Measurements from ENCODE around the gene GRIP2.
A peak's percentile ranks its signal among the peaks of the same experiment; 100 is the strongest.

The GRIP2 gene

DNA sequence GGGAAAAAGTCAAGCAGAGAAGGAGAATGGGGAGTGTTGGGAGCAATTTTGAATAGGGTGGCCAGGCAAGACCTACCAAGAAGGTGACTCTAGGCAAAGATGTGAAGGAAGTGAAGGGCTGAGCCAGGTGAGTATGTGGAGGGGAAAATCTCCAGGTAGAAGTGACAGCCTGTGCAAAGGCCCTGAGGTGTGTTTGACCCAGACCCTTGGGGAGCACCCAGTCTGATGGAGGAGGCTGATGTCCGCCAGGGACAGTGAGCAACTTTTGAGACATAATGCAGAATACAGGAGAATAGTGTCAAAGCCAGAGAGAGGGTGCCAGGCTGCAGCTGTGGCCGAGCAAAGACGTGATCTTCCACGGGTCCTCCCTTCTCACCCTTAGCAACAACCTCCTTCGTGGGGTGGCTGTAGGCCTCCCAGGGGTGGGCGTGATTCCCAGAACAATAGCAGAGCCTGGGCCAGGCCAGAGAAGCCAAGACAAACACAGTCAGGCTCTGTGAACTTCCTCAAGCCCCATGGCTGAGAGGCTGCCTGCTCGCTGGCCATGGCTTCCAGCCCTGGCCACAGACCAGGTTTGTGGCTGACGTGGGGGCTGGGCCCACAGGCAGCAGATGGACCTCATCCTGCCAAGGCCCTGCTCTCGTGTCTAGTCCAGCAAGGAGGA, 79.7 kb downstream of the GRIP2 start:
- TF ChIP-seq, protein P1, sequence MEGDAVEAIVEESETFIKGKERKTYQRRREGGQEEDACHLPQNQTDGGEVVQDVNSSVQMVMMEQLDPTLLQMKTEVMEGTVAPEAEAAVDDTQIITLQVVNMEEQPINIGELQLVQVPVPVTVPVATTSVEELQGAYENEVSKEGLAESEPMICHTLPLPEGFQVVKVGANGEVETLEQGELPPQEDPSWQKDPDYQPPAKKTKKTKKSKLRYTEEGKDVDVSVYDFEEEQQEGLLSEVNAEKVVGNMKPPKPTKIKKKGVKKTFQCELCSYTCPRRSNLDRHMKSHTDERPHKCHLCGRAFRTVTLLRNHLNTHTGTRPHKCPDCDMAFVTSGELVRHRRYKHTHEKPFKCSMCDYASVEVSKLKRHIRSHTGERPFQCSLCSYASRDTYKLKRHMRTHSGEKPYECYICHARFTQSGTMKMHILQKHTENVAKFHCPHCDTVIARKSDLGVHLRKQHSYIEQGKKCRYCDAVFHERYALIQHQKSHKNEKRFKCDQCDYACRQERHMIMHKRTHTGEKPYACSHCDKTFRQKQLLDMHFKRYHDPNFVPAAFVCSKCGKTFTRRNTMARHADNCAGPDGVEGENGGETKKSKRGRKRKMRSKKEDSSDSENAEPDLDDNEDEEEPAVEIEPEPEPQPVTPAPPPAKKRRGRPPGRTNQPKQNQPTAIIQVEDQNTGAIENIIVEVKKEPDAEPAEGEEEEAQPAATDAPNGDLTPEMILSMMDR (IDR thresholded peaks at IDR 0.05; ENCODE audit: low read depth, low read length): no peak
- peak; percentile 90 for DNase-seq (ENCODE audit: extremely low read depth, low read depth)

DNA sequence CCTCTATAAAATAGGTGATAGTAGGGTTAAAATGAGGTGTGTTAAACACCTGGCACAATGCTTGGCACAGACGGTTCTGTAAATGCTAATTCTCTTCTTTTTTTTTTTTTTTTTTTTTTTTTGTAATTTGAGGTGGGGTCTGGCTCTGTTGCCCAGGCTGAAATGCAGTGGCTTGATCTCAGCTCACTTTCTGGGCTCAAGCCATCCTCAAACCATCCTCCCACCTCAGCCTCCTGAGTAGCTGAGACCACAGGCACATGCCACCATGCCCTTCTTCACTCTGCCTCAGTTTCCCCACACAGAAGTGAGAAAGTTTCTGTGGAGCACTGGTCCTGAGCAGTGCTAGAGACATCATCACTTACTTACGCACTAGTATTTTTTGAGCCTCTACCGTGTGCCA, 80.4 kb downstream of the GRIP2 start:
- DNase-seq (ENCODE audit: extremely low read depth, low read depth): no peak
- TF ChIP-seq, protein P1 (IDR thresholded peaks at IDR 0.05; ENCODE audit: low read depth, low read length): no peak

DNA sequence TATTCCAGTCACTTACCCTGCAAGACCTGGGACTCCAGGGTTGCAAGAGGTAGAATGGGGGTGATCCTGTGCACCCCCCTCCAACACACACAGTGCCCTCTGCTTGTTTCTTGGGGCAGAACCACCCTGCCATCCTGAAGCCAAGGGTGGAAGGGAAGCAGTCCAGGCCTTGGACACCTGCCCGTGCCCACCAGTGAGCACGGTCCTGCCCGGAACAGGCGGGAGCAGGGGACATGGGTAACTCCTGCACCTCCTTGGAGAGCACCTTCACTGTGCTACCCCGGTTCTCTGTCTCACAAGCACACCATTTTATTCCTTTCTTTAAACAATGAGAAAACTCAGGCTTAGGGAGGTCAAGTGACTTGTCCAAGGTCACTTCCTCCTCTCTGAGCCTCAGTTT, 80.8 kb downstream of the GRIP2 start:
- DNase-seq (ENCODE audit: extremely low read depth, low read depth): no peak
- TF ChIP-seq, protein P1 (IDR thresholded peaks at IDR 0.05; ENCODE audit: low read depth, low read length): no peak

DNA sequence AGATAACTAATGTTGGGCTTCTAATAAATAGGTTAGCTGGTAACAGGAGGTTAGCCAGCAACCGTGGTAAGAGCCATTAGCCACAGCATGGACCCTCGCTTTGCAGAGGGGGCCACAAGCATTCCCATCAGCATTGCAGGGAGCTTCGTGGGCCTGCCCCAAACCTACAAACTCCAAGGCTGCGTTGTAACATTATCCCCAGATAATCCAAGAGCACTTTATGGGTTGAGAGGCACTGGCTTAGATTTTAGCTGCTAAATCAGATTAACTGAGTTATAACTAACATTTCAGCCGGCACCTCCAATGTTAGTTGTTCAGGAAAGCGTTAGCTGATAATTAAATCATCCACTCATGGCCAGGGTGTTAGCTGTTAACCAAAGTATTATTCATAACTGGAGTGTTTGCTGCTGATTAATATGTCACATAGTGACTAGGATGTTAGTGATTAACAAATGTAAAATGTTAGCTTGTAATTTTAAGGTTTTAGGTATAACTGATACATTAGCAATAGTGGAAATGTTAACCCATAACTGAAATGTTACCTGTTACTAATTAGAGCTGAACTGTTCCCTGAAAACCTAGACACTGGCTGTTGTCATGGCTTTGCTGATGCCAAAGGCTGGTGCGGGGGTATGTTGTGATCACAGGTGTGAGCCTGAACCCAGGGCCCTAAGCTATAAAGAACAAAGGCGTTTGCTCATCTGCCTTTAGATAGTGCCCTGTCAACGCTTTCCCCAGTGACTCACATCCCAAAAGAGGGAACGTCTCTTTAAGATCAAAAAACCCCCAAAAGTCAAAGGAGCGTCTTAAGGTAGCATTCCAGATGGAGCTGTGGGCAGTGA, 81.5 kb downstream of the GRIP2 start:
- TF ChIP-seq, protein P1 (IDR thresholded peaks at IDR 0.05; ENCODE audit: low read depth, low read length): no peak
- no peak for DNase-seq (ENCODE audit: extremely low read depth, low read depth)

DNA sequence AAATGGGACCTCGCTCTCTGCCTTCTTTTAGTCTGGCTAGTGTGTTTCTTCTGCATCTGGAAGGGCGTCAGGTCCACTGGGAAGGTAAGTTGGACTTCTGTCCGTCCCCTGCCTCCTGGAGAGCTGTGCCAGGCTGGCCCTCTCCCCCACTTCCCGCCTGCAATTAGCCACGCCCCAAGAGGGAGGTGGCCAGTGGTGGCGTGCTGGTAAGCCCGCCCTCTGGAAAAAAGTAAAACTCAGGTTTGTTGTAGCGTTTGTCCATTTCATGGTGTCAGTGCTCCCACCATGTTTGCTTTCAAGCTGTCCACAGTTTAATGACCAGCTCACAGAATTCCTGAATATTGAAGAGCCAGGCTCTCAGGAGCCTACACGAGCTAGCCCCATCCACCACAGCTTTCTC, 82.1 kb downstream of the GRIP2 start:
- TF ChIP-seq, protein P1 (IDR thresholded peaks at IDR 0.05; ENCODE audit: low read depth, low read length): no peak
- no peak for DNase-seq (ENCODE audit: extremely low read depth, low read depth)

DNA sequence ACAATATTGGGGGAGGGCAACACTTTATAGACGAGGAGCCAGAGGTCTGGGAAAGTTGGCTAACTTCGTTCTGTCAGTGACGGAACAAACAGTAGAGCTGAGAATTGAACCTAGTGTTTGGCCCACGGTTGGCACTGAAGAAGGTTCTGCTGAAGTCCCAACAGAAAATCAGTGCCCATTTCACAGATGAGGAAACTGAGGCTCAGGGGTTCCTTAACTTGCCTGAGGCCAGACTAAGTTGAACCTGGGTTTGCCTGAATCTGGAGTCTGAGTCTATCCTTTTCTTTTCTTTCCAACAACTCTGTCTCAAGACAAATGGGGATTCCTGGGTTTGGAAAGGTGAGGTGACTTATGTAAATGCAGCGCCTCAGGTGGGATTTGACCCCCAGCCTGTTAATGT, 82.7 kb downstream of the GRIP2 start:
- TF ChIP-seq, protein P1 (IDR thresholded peaks at IDR 0.05; ENCODE audit: low read depth, low read length): no peak
- DNase-seq (ENCODE audit: extremely low read depth, low read depth): no peak

DNA sequence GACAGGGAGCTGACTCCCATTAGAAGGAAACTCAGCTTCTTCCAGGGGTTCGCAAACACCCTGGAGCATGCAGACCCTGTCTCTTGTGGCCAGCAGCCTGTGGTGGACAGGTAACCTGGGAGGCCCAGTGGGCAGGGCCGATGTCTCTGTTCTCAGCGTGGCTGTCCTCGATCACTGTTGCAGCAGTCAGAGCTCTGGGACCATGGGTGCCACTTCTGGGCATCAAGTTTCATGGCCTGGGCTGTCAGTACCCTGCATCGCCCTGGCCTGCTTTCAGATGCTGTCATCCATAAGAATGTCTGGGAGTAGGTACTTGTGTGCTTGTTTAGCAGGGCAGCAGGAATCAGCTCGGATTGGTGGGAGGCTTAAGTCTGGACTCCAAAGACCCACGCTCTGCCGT, 83.3 kb downstream of the GRIP2 start:
- TF ChIP-seq, protein P1 (IDR thresholded peaks at IDR 0.05; ENCODE audit: low read depth, low read length): no peak
- DNase-seq (ENCODE audit: extremely low read depth, low read depth): no peak
